Panc1 (cell line): ENCODE measurements around the gene GOLT1B. TPM values are rescaled to one million over a fixed set of nuclear protein-coding genes. Genes with fewer than 3 reads are reported as not detected.

Experiments
- ATAC-seq: fragments of 200-7000 bp; cut with Tn5 transposase; 2 replicates; pipeline ENCODE4 v1.9.1; 2020; ENCODE audit warnings: mild to moderate bottlenecking, moderate library complexity
- BruUV-seq: library from RNA; stranded (reverse); fragments of 400-500 nt; replicated peaks from 2 replicates; lab custom pipeline; 2021; lab: Mats Ljungman, UMichigan
- CTCF ChIA-PET: fragments of 300-600 bp; sonication (Branson Sonifier 250); formaldehyde crosslinking; loops from one replicate; lab custom pipeline; 2022; ENCODE audit warnings: antibody characterized with exemption; lab: Charles Lee
- POLR2A ChIA-PET: fragments of 300-600 bp; sonication (Branson Sonifier 250); formaldehyde crosslinking; loops from one replicate; lab custom pipeline; 2022; ENCODE audit warnings: antibody characterized with exemption; lab: Charles Lee
- DNase-seq: peaks from one replicate; pipeline ENCODE4 v3.0.0-alpha.2; 2010; ENCODE audit warnings: low read depth, low spot score
- H3K27ac ChIP-seq: 2 replicates; pipeline ENCODE4 v1.5.1; 2011; ENCODE audit warnings: mild to moderate bottlenecking, low read length, inconsistent platforms
- H3K27me3 ChIP-seq: fragments of 200-500 bp; sonication (Bioruptor generic); 2 replicates; pipeline ENCODE4 v1.6.0; 2014; ENCODE audit warnings: low read length, inconsistent platforms; ENCODE audit not compliant: control insufficient read depth, insufficient read depth
- H3K36me3 ChIP-seq: fragments of 200-500 bp; sonication (Bioruptor generic); 2 replicates; pipeline ENCODE4 v1.5.1; 2014; ENCODE audit warnings: inconsistent platforms, mild to moderate bottlenecking, low read length, moderate library complexity; ENCODE audit not compliant: control insufficient read depth, insufficient read depth
- H3K4me1 ChIP-seq: 2 replicates; pipeline ENCODE4 v1.5.1; 2011; ENCODE audit warnings: inconsistent platforms, mild to moderate bottlenecking, low read length, moderate library complexity; ENCODE audit not compliant: control insufficient read depth, insufficient read depth
- H3K4me3 ChIP-seq, 2 experiments: 2 replicates each; pipeline ENCODE4 v1.5.1; 2011 to 2012; ENCODE audit warnings: low read depth in 2 of 2, low read length in 2 of 2, mild to moderate bottlenecking in 2 of 2, inconsistent platforms in 1 of 2, moderate library complexity in 1 of 2
- H3K9me3 ChIP-seq: fragments of 200-500 bp; sonication (Bioruptor generic); 2 replicates; pipeline ENCODE4 v1.5.1; 2014; ENCODE audit warnings: low read depth, mild to moderate bottlenecking, inconsistent platforms, low read length, moderate library complexity; ENCODE audit not compliant: control insufficient read depth, insufficient read depth
- CTCF ChIP-seq: fragments of 450-650 bp; IDR thresholded peaks from 2 replicates; pipeline ENCODE4 v1.5.1; 2017; ENCODE audit warnings: mild to moderate bottlenecking
- POLR2AphosphoS5 ChIP-seq: IDR thresholded peaks from 2 replicates; pipeline ENCODE4 v1.6.1; 2012; ENCODE audit warnings: mild to moderate bottlenecking, low read depth, low read length, moderate library complexity
- REST ChIP-seq, 2 experiments: IDR thresholded peaks; 2 replicates each; pipeline ENCODE4 v1.6.1; 2011 to 2012; ENCODE audit warnings: low read depth in 2 of 2, control low read depth in 1 of 2, low read length in 1 of 2, mild to moderate bottlenecking in 1 of 2, moderate library complexity in 1 of 2; ENCODE audit not compliant: insufficient read depth in 1 of 2
- SIN3A ChIP-seq: IDR thresholded peaks from 2 replicates; pipeline ENCODE4 v1.6.1; 2012; ENCODE audit warnings: low read depth, mild to moderate bottlenecking, low read length, moderate library complexity, borderline replicate concordance; ENCODE audit not compliant: insufficient read depth
- TCF7L2 ChIP-seq: IDR thresholded peaks from 2 replicates; pipeline ENCODE4 v1.6.1; 2011; ENCODE audit warnings: mild to moderate bottlenecking, low read depth, low read length, inconsistent platforms
- in situ Hi-C: cut with HindIII; loops from 2 replicates; pipeline ENCODE4 v1.10.0; 2016; ENCODE audit warnings: low sequenced_read_pairs, low pct_unique_long_range_greater_than_20kb
- intact Hi-C: fragments of 100-400 bp; cut with micrococcal nuclease; formaldehyde crosslinking; loops from one replicate; pipeline ENCODE4 v1.10.0; 2022; ENCODE audit not compliant: unreplicated experiment
- total RNA-seq: library from RNA; stranded (reverse); gene quantifications from one replicate; pipeline ENCODE4 v1.2.1, GENCODE V29; 2021; ENCODE audit not compliant: unreplicated experiment

The GOLT1B gene
- total RNA-seq, 1 experiment from 2014 or later = 40.8 TPM

- ATAC-seq = no peak
- no peak for DNase-seq
- H3K36me3 ChIP-seq = peaks cover 17% of the 10 kb centered on the region
- H3K4me3 ChIP-seq = no peak overlapping the region
- H3K9me3 ChIP-seq = no peaks in the 10 kb centered on the region
- no peak overlapping the region for H3K27ac ChIP-seq
- intact Hi-C loops (no loop called here), in situ Hi-C loops (no loop called here)
- H3K27me3 ChIP-seq = no peaks in the 10 kb centered on the region
- POLR2A ChIA-PET = no interaction called here
- no peaks in the 10 kb centered on the region for H3K4me1 ChIP-seq
- no TSS peak for BruUV-seq
- CTCF ChIA-PET = no interaction called here
- TF ChIP-seq REST (IDR thresholded peaks at IDR 0.05; ENCODE audit: insufficient read depth in 1 of 2, low read depth in 2 of 2, low read length in 1 of 2) = no peak
- TF ChIP-seq CTCF = no peak
- TF ChIP-seq POLR2AphosphoS5 = no peak
- TF ChIP-seq SIN3A = no peak
- TF ChIP-seq TCF7L2 = no peak
Observed at GRCh38 chr12:21475552-21475951, 26.0 kb upstream of the GOLT1B start.

DNA sequence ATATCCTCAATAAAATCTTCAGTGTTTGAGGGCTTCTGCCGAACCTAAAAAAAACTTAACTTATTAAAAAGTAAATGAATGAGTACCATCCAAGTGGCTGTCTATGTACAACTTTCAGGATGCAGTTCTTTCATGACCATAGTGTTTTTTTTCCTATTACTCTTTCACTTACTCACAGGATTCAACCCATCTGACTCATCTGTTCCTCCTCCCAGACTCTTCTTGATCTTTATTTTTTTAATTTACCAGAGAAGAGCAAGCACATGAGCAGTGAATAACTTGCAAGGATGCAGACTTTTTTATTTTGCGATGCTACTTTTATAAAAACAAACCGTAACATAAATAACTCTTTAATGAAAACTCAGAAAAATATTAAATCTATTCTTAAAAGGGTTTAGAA, 24.6 kb upstream of the GOLT1B start:
- ATAC-seq = no peak
- no peak for DNase-seq
- Histone ChIP-seq H3K4me1 (no peaks in the 10 kb centered on the region), H3K4me3 (no peak overlapping the region), H3K27me3 (no peaks in the 10 kb centered on the region), H3K36me3 (peaks cover 17% of the 10 kb centered on the region), H3K9me3 (no peaks in the 10 kb centered on the region), H3K27ac (no peak overlapping the region)
- CTCF ChIA-PET = no interaction called here
- BruUV-seq = no TSS peak
- in situ Hi-C loops (no loop called here), intact Hi-C loops (no loop called here)
- TF ChIP-seq CTCF (no peak), POLR2AphosphoS5 (no peak), SIN3A (no peak), TCF7L2 (no peak), REST (IDR thresholded peaks at IDR 0.05; ENCODE audit: insufficient read depth in 1 of 2, low read depth in 2 of 2, low read length in 1 of 2) (no peak)
- POLR2A ChIA-PET = no interaction called here
